RWPE2 (cell line): ENCODE results near the gene HOTAIR.

Experiments used
- ATAC-seq: fragments of 200-7000 bp; cut with Tn5 transposase; 3 replicates; pipeline ENCODE4 v1.9.1; 2021; ENCODE audit warnings: low read depth
- DNase-seq: peaks from one replicate; pipeline ENCODE4 v3.0.0-alpha.2; 2020; ENCODE audit warnings: low spot score
- H3K27ac ChIP-seq: fragments of 450-650 bp; 2 replicates; pipeline ENCODE4 v1.5.1; 2017; ENCODE audit warnings: mild to moderate bottlenecking; ENCODE audit not compliant: poor library complexity, severe bottlenecking
- H3K27me3 ChIP-seq: fragments of 250-450 bp; sonication (Bioruptor Pico); 2 replicates; pipeline ENCODE4 v1.5.1; 2021; ENCODE audit warnings: mild to moderate bottlenecking, moderate library complexity; ENCODE audit not compliant: insufficient read depth, poor library complexity, severe bottlenecking
- H3K36me3 ChIP-seq: fragments of 250-450 bp; sonication (Bioruptor Pico); 2 replicates; pipeline ENCODE4 v1.5.1; 2020; ENCODE audit warnings: low read depth, mild to moderate bottlenecking, moderate library complexity
- H3K4me1 ChIP-seq: fragments of 250-450 bp; sonication (Bioruptor Pico); 2 replicates; pipeline ENCODE4 v1.5.1; 2021; ENCODE audit warnings: mild to moderate bottlenecking, moderate library complexity; ENCODE audit not compliant: insufficient read depth, poor library complexity, severe bottlenecking
- H3K4me3 ChIP-seq: fragments of 250-450 bp; sonication (Bioruptor Pico); 2 replicates; pipeline ENCODE4 v1.5.1; 2021; ENCODE audit warnings: mild to moderate bottlenecking, moderate library complexity; ENCODE audit not compliant: severe bottlenecking
- H3K9me3 ChIP-seq: fragments of 250-450 bp; sonication (Bioruptor Pico); 2 replicates; pipeline ENCODE4 v1.5.1; 2021; ENCODE audit warnings: mild to moderate bottlenecking, moderate library complexity; ENCODE audit not compliant: severe bottlenecking
- CTCF ChIP-seq: fragments of 450-650 bp; IDR thresholded peaks from one replicate; pipeline ENCODE4 v1.5.1; 2017; ENCODE audit warnings: mild to moderate bottlenecking, moderate library complexity; ENCODE audit not compliant: poor library complexity, severe bottlenecking

HOTAIR gene

GRCh38 chr12:53969588-53970259 lies 5.0 kb downstream of the HOTAIR start:
- no peak for ATAC-seq
- no peak for DNase-seq
- Histone ChIP-seq H3K9me3 (no peaks in the 10 kb centered on the region), H3K4me1 (no peaks in the 10 kb centered on the region), H3K27me3 (peaks cover 98% of the 10 kb centered on the region), H3K27ac (no peak overlapping the region), H3K4me3 (no peak overlapping the region), H3K36me3 (no peaks in the 10 kb centered on the region)
- no peak for TF ChIP-seq CTCF

- TF ChIP-seq CTCF = no peak
- Histone ChIP-seq H3K4me1 (no peaks in the 10 kb centered on the region), H3K27ac (no peak overlapping the region), H3K27me3 (peaks cover 100% of the 10 kb centered on the region), H3K4me3 (no peak overlapping the region), H3K9me3 (no peaks in the 10 kb centered on the region), H3K36me3 (no peaks in the 10 kb centered on the region)
- DNase-seq (no peak), ATAC-seq (no peak)
Observed at GRCh38 chr12:53968214-53969127, 6.3 kb downstream of the HOTAIR start.

GRCh38 chr12:53967421-53967925 lies 7.3 kb downstream of the HOTAIR start:
- Histone ChIP-seq H3K4me3 (no peak overlapping the region), H3K9me3 (no peaks in the 10 kb centered on the region), H3K36me3 (no peaks in the 10 kb centered on the region), H3K27me3 (peaks cover 100% of the 10 kb centered on the region), H3K27ac (no peak overlapping the region), H3K4me1 (no peaks in the 10 kb centered on the region)
- ATAC-seq (no peak), DNase-seq (no peak)
- no peak for TF ChIP-seq CTCF

GRCh38 chr12:53966385-53967133 lies 8.2 kb downstream of the HOTAIR start:
- TF ChIP-seq CTCF = no peak
- ATAC-seq (no peak), DNase-seq (no peak)
- peaks cover 100% of the 10 kb centered on the region for H3K27me3 ChIP-seq
- H3K4me1 ChIP-seq = no peaks in the 10 kb centered on the region
- no peak overlapping the region for H3K27ac ChIP-seq
- no peak overlapping the region for H3K4me3 ChIP-seq
- H3K36me3 ChIP-seq = no peaks in the 10 kb centered on the region
- H3K9me3 ChIP-seq = no peaks in the 10 kb centered on the region
